ENCODE data around the gene DERL3. TPM values are rescaled to one million over a fixed set of nuclear protein-coding genes. Genes with fewer than 3 reads are reported as not detected.

Gene DERL3
- polyA plus RNA-seq, 2 donors: 0.58 to 1.1 TPM

DNA sequence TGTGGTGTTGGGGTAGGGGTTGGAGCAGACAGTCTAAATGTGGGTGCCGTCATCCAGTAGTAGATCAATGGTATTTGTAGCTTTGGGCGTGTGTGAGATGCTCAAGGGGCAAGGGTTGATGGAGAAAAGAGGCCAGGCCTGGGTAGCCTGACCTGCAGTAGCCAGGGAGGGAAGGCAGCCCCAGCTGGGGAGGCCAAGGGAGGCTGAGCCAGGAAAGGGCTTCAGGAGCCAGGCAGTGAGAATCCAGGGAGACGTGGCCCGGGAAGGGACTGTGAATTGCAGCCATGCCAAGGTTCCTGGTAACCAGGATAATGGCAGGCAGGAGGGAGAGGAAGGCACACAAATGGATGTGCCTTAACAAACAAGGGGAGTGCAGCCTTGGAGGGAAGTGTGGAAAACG lies 2.5 kb upstream of the DERL3 start:
- Histone ChIP-seq H3K9me3 (ENCODE audit: control insufficient read depth in 2 of 2, insufficient read depth in 1 of 2, low read depth in 1 of 2, low read length in 1 of 2) (no peaks in the 10 kb centered on the region), H3K36me3 (ENCODE audit: control insufficient read depth in 2 of 2, insufficient read depth in 2 of 2, low read length in 1 of 2) (peaks cover 0 to 2% of the 10 kb centered on the region in 2 donors), H3K27ac (ENCODE audit: low read depth in 2 of 2, low read length in 1 of 2) (no peak overlapping the region), H3K4me1 (ENCODE audit: control insufficient read depth in 2 of 2, insufficient read depth in 2 of 2, low read length in 1 of 2) (peaks cover 0 to 7% of the 10 kb centered on the region in 2 donors), H3K4me3 (ENCODE audit: low read depth in 1 of 2, low read length in 2 of 2) (no peak overlapping the region), H3K27me3 (ENCODE audit: control insufficient read depth in 1 of 2, insufficient read depth in 2 of 2, low read length in 2 of 2) (no peaks in the 10 kb centered on the region)
- 73 to 78% methylated on average over 5 of the region's 5 CpGs for WGBS, 2 donors

DNA sequence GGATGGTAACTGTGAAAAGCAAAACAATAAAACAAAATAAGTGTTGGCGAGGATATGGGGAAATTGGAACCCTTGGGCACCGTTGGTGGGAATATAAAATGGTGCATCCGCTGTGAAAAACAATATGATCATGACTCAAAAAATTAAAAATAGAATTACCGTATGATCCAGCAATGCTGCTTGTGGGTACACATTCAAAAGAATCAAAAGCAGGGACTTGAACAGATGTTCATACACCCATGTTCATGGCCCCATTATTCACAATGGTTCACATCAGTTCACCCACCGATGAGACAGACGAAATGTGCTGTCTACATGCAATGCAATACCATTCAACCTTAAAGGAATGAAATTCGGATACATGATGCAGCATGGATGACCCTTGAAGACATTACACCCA lies 1.2 kb upstream of the DERL3 start:
- Histone ChIP-seq H3K4me1 (ENCODE audit: control insufficient read depth in 2 of 2, insufficient read depth in 2 of 2, low read length in 1 of 2) (peaks cover 0 to 6% of the 10 kb centered on the region in 2 donors), H3K27ac (ENCODE audit: low read depth in 2 of 2, low read length in 1 of 2) (no peak overlapping the region), H3K9me3 (ENCODE audit: control insufficient read depth in 2 of 2, insufficient read depth in 1 of 2, low read depth in 1 of 2, low read length in 1 of 2) (no peaks in the 10 kb centered on the region), H3K36me3 (ENCODE audit: control insufficient read depth in 2 of 2, insufficient read depth in 2 of 2, low read length in 1 of 2) (peaks cover 5 to 8% of the 10 kb centered on the region in 2 donors), H3K4me3 (ENCODE audit: low read depth in 1 of 2, low read length in 2 of 2) (no peak overlapping the region), H3K27me3 (ENCODE audit: control insufficient read depth in 1 of 2, insufficient read depth in 2 of 2, low read length in 2 of 2) (no peaks in the 10 kb centered on the region)
- 74 to 76% methylated on average over 7 of the region's 7 CpGs for WGBS, 2 donors

- Histone ChIP-seq H3K36me3 (ENCODE audit: control insufficient read depth in 2 of 2, insufficient read depth in 2 of 2, low read length in 1 of 2) (peaks cover 19 to 23% of the 10 kb centered on the region in 2 donors), H3K4me1 (ENCODE audit: control insufficient read depth in 2 of 2, insufficient read depth in 2 of 2, low read length in 1 of 2) (peaks cover 0 to 6% of the 10 kb centered on the region in 2 donors), H3K27ac (ENCODE audit: low read depth in 2 of 2, low read length in 1 of 2) (no peak overlapping the region), H3K4me3 (ENCODE audit: low read depth in 1 of 2, low read length in 2 of 2) (no peak overlapping the region), H3K27me3 (ENCODE audit: control insufficient read depth in 1 of 2, insufficient read depth in 2 of 2, low read length in 2 of 2) (no peaks in the 10 kb centered on the region), H3K9me3 (ENCODE audit: control insufficient read depth in 2 of 2, insufficient read depth in 1 of 2, low read depth in 1 of 2, low read length in 1 of 2) (no peaks in the 10 kb centered on the region)
- WGBS, 2 donors: 31 to 46% methylated on average over 41 of the region's 41 CpGs
Observed at GRCh38 chr22:23837911-23838680, 710 bp downstream of the DERL3 start.

DNA sequence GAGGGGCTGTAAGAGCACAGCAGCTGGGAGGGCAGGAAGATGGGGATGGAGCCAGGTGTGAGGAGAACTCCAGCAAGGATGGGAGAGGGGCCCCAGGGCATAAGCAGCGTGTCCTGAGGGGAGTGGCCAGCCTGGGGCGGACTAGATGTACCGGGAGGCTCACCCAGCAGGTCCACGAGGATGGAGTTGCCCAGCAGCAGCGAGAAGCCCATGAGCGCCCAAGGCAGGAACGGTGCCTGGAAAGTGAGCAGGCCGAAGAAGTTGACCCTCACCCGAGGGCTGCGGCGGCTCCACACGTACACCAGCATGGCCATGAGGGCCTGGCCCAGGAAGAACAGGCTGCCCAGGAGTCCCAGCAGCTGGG lies 1.3 kb downstream of the DERL3 start:
- H3K4me3 ChIP-seq (ENCODE audit: low read depth in 1 of 2, low read length in 2 of 2): no peak overlapping the region
- WGBS, 2 donors: 71 to 87% methylated on average over 12 of the region's 12 CpGs
- H3K27ac ChIP-seq (ENCODE audit: low read depth in 2 of 2, low read length in 1 of 2): no peak overlapping the region
- peaks cover 20 to 28% of the 10 kb centered on the region in 2 donors for H3K36me3 ChIP-seq (ENCODE audit: control insufficient read depth in 2 of 2, insufficient read depth in 2 of 2, low read length in 1 of 2)
- no peaks in the 10 kb centered on the region for H3K27me3 ChIP-seq (ENCODE audit: control insufficient read depth in 1 of 2, insufficient read depth in 2 of 2, low read length in 2 of 2)
- H3K9me3 ChIP-seq (ENCODE audit: control insufficient read depth in 2 of 2, insufficient read depth in 1 of 2, low read depth in 1 of 2, low read length in 1 of 2): no peaks in the 10 kb centered on the region
- H3K4me1 ChIP-seq (ENCODE audit: control insufficient read depth in 2 of 2, insufficient read depth in 2 of 2, low read length in 1 of 2): peaks cover 0 to 6% of the 10 kb centered on the region in 2 donors

GRCh38 chr22:23836692-23837495 lies 1.9 kb downstream of the DERL3 start:
- WGBS, 2 donors: 80 to 84% methylated on average over 12 of the region's 12 CpGs
- no peak overlapping the region for H3K4me3 ChIP-seq (ENCODE audit: low read depth in 1 of 2, low read length in 2 of 2)
- H3K4me1 ChIP-seq (ENCODE audit: control insufficient read depth in 2 of 2, insufficient read depth in 2 of 2, low read length in 1 of 2): peaks cover 0 to 6% of the 10 kb centered on the region in 2 donors
- no peak overlapping the region for H3K27ac ChIP-seq (ENCODE audit: low read depth in 2 of 2, low read length in 1 of 2)
- no peaks in the 10 kb centered on the region for H3K9me3 ChIP-seq (ENCODE audit: control insufficient read depth in 2 of 2, insufficient read depth in 1 of 2, low read depth in 1 of 2, low read length in 1 of 2)
- H3K36me3 ChIP-seq (ENCODE audit: control insufficient read depth in 2 of 2, insufficient read depth in 2 of 2, low read length in 1 of 2): peaks cover 20 to 31% of the 10 kb centered on the region in 2 donors
- no peaks in the 10 kb centered on the region for H3K27me3 ChIP-seq (ENCODE audit: control insufficient read depth in 1 of 2, insufficient read depth in 2 of 2, low read length in 2 of 2)

GRCh38 chr22:23836281-23836680 lies 2.5 kb downstream of the DERL3 start:
- 61 to 71% methylated on average over 5 of the region's 5 CpGs for WGBS, 2 donors
- Histone ChIP-seq H3K4me3 (ENCODE audit: low read depth in 1 of 2, low read length in 2 of 2) (no peak overlapping the region), H3K36me3 (ENCODE audit: control insufficient read depth in 2 of 2, insufficient read depth in 2 of 2, low read length in 1 of 2) (peaks cover 20 to 37% of the 10 kb centered on the region in 2 donors), H3K9me3 (ENCODE audit: control insufficient read depth in 2 of 2, insufficient read depth in 1 of 2, low read depth in 1 of 2, low read length in 1 of 2) (no peaks in the 10 kb centered on the region), H3K27ac (ENCODE audit: low read depth in 2 of 2, low read length in 1 of 2) (no peak overlapping the region), H3K4me1 (ENCODE audit: control insufficient read depth in 2 of 2, insufficient read depth in 2 of 2, low read length in 1 of 2) (peaks cover 2 to 6% of the 10 kb centered on the region in 2 donors), H3K27me3 (ENCODE audit: control insufficient read depth in 1 of 2, insufficient read depth in 2 of 2, low read length in 2 of 2) (no peaks in the 10 kb centered on the region)

GRCh38 chr22:23835484-23836144 lies 3.2 kb downstream of the DERL3 start:
- no peak overlapping the region for H3K4me3 ChIP-seq (ENCODE audit: low read depth in 1 of 2, low read length in 2 of 2)
- no peaks in the 10 kb centered on the region for H3K27me3 ChIP-seq (ENCODE audit: control insufficient read depth in 1 of 2, insufficient read depth in 2 of 2, low read length in 2 of 2)
- no peaks in the 10 kb centered on the region for H3K9me3 ChIP-seq (ENCODE audit: control insufficient read depth in 2 of 2, insufficient read depth in 1 of 2, low read depth in 1 of 2, low read length in 1 of 2)
- H3K27ac ChIP-seq (ENCODE audit: low read depth in 2 of 2, low read length in 1 of 2): no peak overlapping the region
- 53 to 62% methylated on average over 11 of the region's 11 CpGs for WGBS, 2 donors
- peaks cover 20 to 41% of the 10 kb centered on the region in 2 donors for H3K36me3 ChIP-seq (ENCODE audit: control insufficient read depth in 2 of 2, insufficient read depth in 2 of 2, low read length in 1 of 2)
- peaks cover 2 to 6% of the 10 kb centered on the region in 2 donors for H3K4me1 ChIP-seq (ENCODE audit: control insufficient read depth in 2 of 2, insufficient read depth in 2 of 2, low read length in 1 of 2)

DNA sequence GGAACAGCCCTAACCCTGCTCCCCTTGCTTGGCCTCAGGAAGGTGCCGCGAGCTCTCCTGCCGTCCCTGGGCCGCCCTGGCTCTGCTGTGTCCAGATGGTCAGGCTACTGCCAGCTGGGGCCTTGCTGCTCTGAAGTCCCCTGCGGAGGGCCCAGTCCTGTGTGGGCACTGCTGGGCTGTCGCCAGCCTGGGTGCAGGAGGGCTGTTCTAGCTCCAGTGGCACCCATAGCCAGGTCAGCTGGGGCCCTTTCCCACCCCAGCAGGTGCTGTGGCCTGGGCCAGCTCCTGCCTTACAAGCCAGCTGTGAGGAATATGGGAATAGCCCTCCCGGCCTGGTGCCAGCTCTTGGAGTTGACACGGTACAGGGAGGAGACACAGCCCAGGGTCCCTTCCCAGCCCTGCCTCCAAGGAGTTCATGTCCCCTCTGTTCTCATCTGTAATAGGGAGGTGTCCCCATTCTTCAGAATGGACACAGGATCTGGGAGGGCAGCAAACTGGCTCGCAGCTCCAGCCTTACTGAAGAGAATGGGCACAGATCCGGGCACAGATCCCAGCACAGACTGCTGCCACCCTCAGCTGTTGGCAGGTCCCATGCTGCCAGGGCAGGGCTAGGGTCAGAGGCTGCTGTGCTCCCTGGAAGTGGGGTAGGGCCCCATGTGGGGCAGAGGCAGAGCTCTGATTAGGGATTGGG lies 3.9 kb downstream of the DERL3 start:
- no peak overlapping the region for H3K27ac ChIP-seq (ENCODE audit: low read depth in 2 of 2, low read length in 1 of 2)
- no peaks in the 10 kb centered on the region for H3K9me3 ChIP-seq (ENCODE audit: control insufficient read depth in 2 of 2, insufficient read depth in 1 of 2, low read depth in 1 of 2, low read length in 1 of 2)
- H3K4me1 ChIP-seq (ENCODE audit: control insufficient read depth in 2 of 2, insufficient read depth in 2 of 2, low read length in 1 of 2): peaks cover 2 to 6% of the 10 kb centered on the region in 2 donors
- H3K36me3 ChIP-seq (ENCODE audit: control insufficient read depth in 2 of 2, insufficient read depth in 2 of 2, low read length in 1 of 2): peaks cover 20 to 41% of the 10 kb centered on the region in 2 donors
- H3K27me3 ChIP-seq (ENCODE audit: control insufficient read depth in 1 of 2, insufficient read depth in 2 of 2, low read length in 2 of 2): no peaks in the 10 kb centered on the region
- 74 to 78% methylated on average over 10 of the region's 10 CpGs for WGBS, 2 donors
- H3K4me3 ChIP-seq (ENCODE audit: low read depth in 1 of 2, low read length in 2 of 2): no peak overlapping the region

DNA sequence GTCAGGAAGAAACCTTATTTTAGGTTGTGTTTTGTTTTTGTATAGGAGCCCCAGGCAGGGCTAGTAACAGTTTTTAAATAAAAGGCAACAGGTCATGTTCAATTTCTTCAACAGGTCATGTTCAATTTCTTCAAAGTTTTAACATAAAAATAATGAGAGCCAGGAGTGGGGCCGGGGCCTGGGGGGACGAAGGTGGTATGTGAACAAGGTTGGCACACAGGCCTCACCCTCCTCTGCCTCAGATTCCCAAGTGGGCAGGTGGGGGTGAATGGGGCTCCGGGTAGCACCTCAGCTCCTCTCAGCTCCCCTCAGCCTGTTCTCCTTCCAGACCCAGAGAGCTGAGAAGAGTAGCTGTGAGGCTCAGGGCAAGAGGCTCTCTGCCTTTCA lies 4.4 kb downstream of the DERL3 start:
- Histone ChIP-seq H3K4me1 (ENCODE audit: control insufficient read depth in 2 of 2, insufficient read depth in 2 of 2, low read length in 1 of 2) (peaks cover 2 to 6% of the 10 kb centered on the region in 2 donors), H3K27ac (ENCODE audit: low read depth in 2 of 2, low read length in 1 of 2) (no peak overlapping the region), H3K36me3 (ENCODE audit: control insufficient read depth in 2 of 2, insufficient read depth in 2 of 2, low read length in 1 of 2) (peaks cover 20 to 44% of the 10 kb centered on the region in 2 donors)

More for the DNA sequence above, 4.4 kb downstream of the DERL3 start:
- Histone ChIP-seq H3K27me3 (ENCODE audit: control insufficient read depth in 1 of 2, insufficient read depth in 2 of 2, low read length in 2 of 2) (no peaks in the 10 kb centered on the region), H3K4me3 (ENCODE audit: low read depth in 1 of 2, low read length in 2 of 2) (no peak overlapping the region), H3K9me3 (ENCODE audit: control insufficient read depth in 2 of 2, insufficient read depth in 1 of 2, low read depth in 1 of 2, low read length in 1 of 2) (no peaks in the 10 kb centered on the region)
- 91 to 94% methylated on average over 3 of the region's 3 CpGs for WGBS, 2 donors

All from esophagus (tissue), 2 donors.